CD14-positive monocyte (primary cell): ENCODE data around the gene IRF4. TPM values are rescaled to one million over a fixed set of nuclear protein-coding genes. Genes with fewer than 3 reads are reported as not detected.

Experiments used
- DNase-seq, 3 donors: peaks; one replicate each; pipeline ENCODE4 v3.0.0-alpha.2; 2011 to 2022
- H2AFZ ChIP-seq: 2 replicates; pipeline ENCODE4 v1.6.0; 2012; ENCODE audit warnings: mild to moderate bottlenecking, low read depth, low read length, inconsistent platforms; ENCODE audit not compliant: insufficient read depth, poor library complexity, severe bottlenecking
- H3K27ac ChIP-seq, 2 donors: 1 replicate in 1 of 2; 2 replicates in 1 of 2; pipeline ENCODE4 v1.5.1; 2012 to 2013; ENCODE audit warnings: low read length in 2 of 2, control low read depth in 1 of 2, inconsistent platforms in 1 of 2, low read depth in 1 of 2, mild to moderate bottlenecking in 1 of 2
- H3K27me3 ChIP-seq, 2 donors: one replicate each; pipeline versions ENCODE4 v1.6.0 to v1.6.1; 2011 to 2013; ENCODE audit warnings: low read length in 2 of 2; ENCODE audit not compliant: control insufficient read depth in 2 of 2, insufficient read depth in 2 of 2
- H3K36me3 ChIP-seq, 2 donors: replicated peaks in 1 of 2; 1 replicate in 1 of 2; 2 replicates in 1 of 2; pipeline versions ENCODE4 v1.5.1 to v1.6.1; 2012 to 2013; ENCODE audit warnings: low read length in 2 of 2, control low read depth in 1 of 2, inconsistent platforms in 1 of 2, mild to moderate bottlenecking in 1 of 2; ENCODE audit not compliant: insufficient read depth in 2 of 2, control insufficient read depth in 1 of 2
- H3K4me1 ChIP-seq, 2 donors: 1 replicate in 1 of 2; 2 replicates in 1 of 2; pipeline versions ENCODE4 v1.5.1 to v1.6.1; 2012 to 2013; ENCODE audit warnings: low read length in 2 of 2, control low read depth in 1 of 2, inconsistent platforms in 1 of 2, mild to moderate bottlenecking in 1 of 2, moderate library complexity in 1 of 2; ENCODE audit not compliant: insufficient read depth in 2 of 2, control insufficient read depth in 1 of 2
- H3K4me2 ChIP-seq: replicated peaks from 2 replicates; pipeline ENCODE3; 2012; ENCODE audit warnings: low read length, moderate library complexity, mild to moderate bottlenecking; ENCODE audit not compliant: poor library complexity, severe bottlenecking; ENCODE audit errors: extremely low read depth
- H3K4me3 ChIP-seq, 3 experiments: fragments of 200-600 bp in 1 of 3; sonication (generic) in 1 of 3; replicated peaks in 1 of 3; 1 replicate in 2 of 3; 2 replicates in 1 of 3; pipeline ENCODE4 v1.5.1; 2011 to 2013; ENCODE audit warnings: low read length in 3 of 3, mild to moderate bottlenecking in 3 of 3, control low read depth in 2 of 3, low read depth in 2 of 3, inconsistent platforms in 1 of 3, moderate library complexity in 1 of 3
- H3K79me2 ChIP-seq: 2 replicates; pipeline ENCODE4 v1.6.0; 2012; ENCODE audit warnings: mild to moderate bottlenecking, control low read depth, inconsistent platforms, low read length, moderate library complexity; ENCODE audit not compliant: insufficient read depth
- H3K9ac ChIP-seq: 2 replicates; pipeline ENCODE4 v1.6.0; 2017; ENCODE audit warnings: low read length, mild to moderate bottlenecking; ENCODE audit not compliant: insufficient read depth, poor library complexity, severe bottlenecking
- H3K9me3 ChIP-seq, 2 donors: replicated peaks in 1 of 2; 1 replicate in 1 of 2; 2 replicates in 1 of 2; pipeline versions ENCODE4 v1.5.1 to v1.6.1; 2012 to 2013; ENCODE audit warnings: low read length in 2 of 2, control low read depth in 1 of 2; ENCODE audit not compliant: control insufficient read depth in 1 of 2, insufficient read depth in 1 of 2
- H4K20me1 ChIP-seq: 2 replicates; pipeline ENCODE4 v1.6.0; 2012; ENCODE audit warnings: mild to moderate bottlenecking, low read length, control low read depth, moderate library complexity; ENCODE audit not compliant: insufficient read depth
- H3K27ac Mint-ChIP-seq, 7 donors: one replicate each; pipeline ENCODE4 v1.8.0; 2020; ENCODE audit warnings: mild to moderate bottlenecking in 7 of 7, mixed read lengths in 7 of 7, moderate library complexity in 6 of 7, inconsistent platforms in 2 of 7
- H3K27me3 Mint-ChIP-seq, 3 donors: one replicate each; pipeline ENCODE4 v1.8.0; 2021 to 2022; ENCODE audit warnings: low read depth in 3 of 3, mild to moderate bottlenecking in 3 of 3, mixed read lengths in 3 of 3, moderate library complexity in 3 of 3, inconsistent platforms in 1 of 3
- H3K36me3 Mint-ChIP-seq, 2 donors: one replicate each; pipeline ENCODE4 v1.8.0; 2020; ENCODE audit warnings: mixed read lengths in 2 of 2, inconsistent platforms in 1 of 2, mild to moderate bottlenecking in 1 of 2
- H3K4me1 Mint-ChIP-seq: one replicate; pipeline ENCODE4 v1.8.0; 2020; ENCODE audit warnings: mild to moderate bottlenecking, mixed read lengths
- H3K4me3 Mint-ChIP-seq, 2 donors: one replicate each; pipeline ENCODE4 v1.8.0; 2020; ENCODE audit warnings: mild to moderate bottlenecking in 2 of 2, mixed read lengths in 2 of 2, moderate library complexity in 1 of 2
- H3K9me3 Mint-ChIP-seq, 7 donors: one replicate each; pipeline ENCODE4 v1.8.0; 2020 to 2022; ENCODE audit warnings: mixed read lengths in 7 of 7, mild to moderate bottlenecking in 6 of 7, moderate library complexity in 6 of 7, inconsistent platforms in 2 of 7
- WGBS: methylation state at CpG from one replicate; pipeline ENCODE4 v1.1.5; 2013; ENCODE audit warnings: missing lambda C conversion rate; ENCODE audit not compliant: insufficient coverage; 5-methylcytosine and 5-hydroxymethylcytosine counted together
- intact Hi-C, 2 donors: fragments of 100-400 bp; cut with micrococcal nuclease; formaldehyde crosslinking; loops; one replicate each; pipeline versions ENCODE4 v1.15.0 to v1.15.1; 2023
- polyA plus RNA-seq, 3 donors: library from polyadenylated mRNA; depleted of rRNA in 1 of 3; unstranded in 2 of 3; stranded (reverse) in 1 of 3; fragments of 300-500 nt in 2 of 3; fragments of >200 nt in 1 of 3; fragmentation: Illumina TruSeq in 2 of 3; gene quantifications; 1 replicate in 2 of 3; 2 replicates in 1 of 3; pipeline ENCODE4 v1.2.3, GENCODE V29; 2012 to 2021
- TF ChIP-seq, protein P1 (sequence below): fragments of 200-600 bp; IDR thresholded peaks from one replicate; pipeline ENCODE4 v1.8.0; 2022; ENCODE audit warnings: antibody characterized with exemption, mild to moderate bottlenecking

Gene IRF4
- polyA plus RNA-seq, 3 donors: 3.0 to 13.6 (median 6.4) TPM

DNA sequence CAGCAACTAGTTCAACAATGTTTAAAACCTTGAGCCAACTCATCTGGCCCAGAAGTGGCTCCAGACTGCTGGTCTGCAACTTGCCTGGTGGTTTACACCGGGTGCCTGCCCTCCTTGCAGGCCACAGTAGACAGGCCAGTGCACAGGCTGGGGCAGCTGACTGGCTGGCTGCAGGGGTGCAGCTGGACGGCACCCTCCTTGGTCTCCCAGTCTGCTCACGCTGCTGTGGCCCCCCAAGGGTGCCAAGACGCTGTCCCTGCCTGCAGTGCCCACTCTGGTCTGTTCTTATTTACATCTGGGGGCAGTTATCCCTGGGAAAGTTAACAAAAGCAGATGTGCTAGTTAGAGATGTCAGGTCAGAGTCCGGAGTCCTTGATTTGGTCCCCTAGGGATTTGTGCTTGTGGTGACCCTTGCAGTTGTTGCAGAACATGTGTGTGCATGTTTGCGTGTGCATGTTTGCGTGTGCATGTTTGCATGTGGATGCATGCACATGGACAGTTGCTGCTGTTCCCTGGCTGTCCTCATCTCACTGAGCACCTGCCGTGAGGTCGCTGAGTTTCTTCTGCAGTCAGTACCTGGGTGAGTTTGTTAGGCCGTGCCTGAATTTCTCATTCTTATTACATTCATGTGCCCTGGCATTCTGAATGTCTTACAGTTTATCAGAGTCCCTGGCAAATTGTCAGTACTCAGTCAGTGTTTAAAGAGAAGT is 48.2 kb upstream of the IRF4 start:
- WGBS: 86% methylated on average over 10 of the region's 10 CpGs
- no peak overlapping the region for H3K4me3 ChIP-seq
- H3K9me3 ChIP-seq: no peaks in the 10 kb centered on the region
- H3K4me3 Mint-ChIP-seq: no peak overlapping the region
- H3K4me1 Mint-ChIP-seq: peaks cover 40% of the 10 kb centered on the region
- peaks cover 24 to 48% of the 10 kb centered on the region in 2 donors for H3K36me3 ChIP-seq
- H3K4me2 ChIP-seq: no peak overlapping the region
- intact Hi-C loops: loop anchor here in 1 of 2 donors (5.0 kb wide), 1 partner anchor 46 kb away; no protein-coding TSS in a partner anchor
- no peak overlapping the region for H3K9ac ChIP-seq
- H3K36me3 Mint-ChIP-seq: peaks cover 57 to 86% of the 10 kb centered on the region in 2 donors
- no peak overlapping the region for H3K27ac ChIP-seq
- peaks cover 0 to 9% (median 0%) of the 10 kb centered on the region in 3 donors for H3K27me3 Mint-ChIP-seq
- H3K9me3 Mint-ChIP-seq: peaks cover 0 to 23% (median 2%) of the 10 kb centered on the region in 7 donors
- H4K20me1 ChIP-seq: no peaks in the 10 kb centered on the region
- peaks cover 13% of the 10 kb centered on the region for H3K79me2 ChIP-seq
- H3K27ac Mint-ChIP-seq: no peak overlapping the region
- H3K4me1 ChIP-seq: peaks cover 42 to 49% of the 10 kb centered on the region in 2 donors
- TF ChIP-seq, protein P1, sequence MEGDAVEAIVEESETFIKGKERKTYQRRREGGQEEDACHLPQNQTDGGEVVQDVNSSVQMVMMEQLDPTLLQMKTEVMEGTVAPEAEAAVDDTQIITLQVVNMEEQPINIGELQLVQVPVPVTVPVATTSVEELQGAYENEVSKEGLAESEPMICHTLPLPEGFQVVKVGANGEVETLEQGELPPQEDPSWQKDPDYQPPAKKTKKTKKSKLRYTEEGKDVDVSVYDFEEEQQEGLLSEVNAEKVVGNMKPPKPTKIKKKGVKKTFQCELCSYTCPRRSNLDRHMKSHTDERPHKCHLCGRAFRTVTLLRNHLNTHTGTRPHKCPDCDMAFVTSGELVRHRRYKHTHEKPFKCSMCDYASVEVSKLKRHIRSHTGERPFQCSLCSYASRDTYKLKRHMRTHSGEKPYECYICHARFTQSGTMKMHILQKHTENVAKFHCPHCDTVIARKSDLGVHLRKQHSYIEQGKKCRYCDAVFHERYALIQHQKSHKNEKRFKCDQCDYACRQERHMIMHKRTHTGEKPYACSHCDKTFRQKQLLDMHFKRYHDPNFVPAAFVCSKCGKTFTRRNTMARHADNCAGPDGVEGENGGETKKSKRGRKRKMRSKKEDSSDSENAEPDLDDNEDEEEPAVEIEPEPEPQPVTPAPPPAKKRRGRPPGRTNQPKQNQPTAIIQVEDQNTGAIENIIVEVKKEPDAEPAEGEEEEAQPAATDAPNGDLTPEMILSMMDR: no peak
- DNase-seq: no peak
- no peaks in the 10 kb centered on the region for H3K27me3 ChIP-seq
- H2AFZ ChIP-seq: no peak overlapping the region

DNA sequence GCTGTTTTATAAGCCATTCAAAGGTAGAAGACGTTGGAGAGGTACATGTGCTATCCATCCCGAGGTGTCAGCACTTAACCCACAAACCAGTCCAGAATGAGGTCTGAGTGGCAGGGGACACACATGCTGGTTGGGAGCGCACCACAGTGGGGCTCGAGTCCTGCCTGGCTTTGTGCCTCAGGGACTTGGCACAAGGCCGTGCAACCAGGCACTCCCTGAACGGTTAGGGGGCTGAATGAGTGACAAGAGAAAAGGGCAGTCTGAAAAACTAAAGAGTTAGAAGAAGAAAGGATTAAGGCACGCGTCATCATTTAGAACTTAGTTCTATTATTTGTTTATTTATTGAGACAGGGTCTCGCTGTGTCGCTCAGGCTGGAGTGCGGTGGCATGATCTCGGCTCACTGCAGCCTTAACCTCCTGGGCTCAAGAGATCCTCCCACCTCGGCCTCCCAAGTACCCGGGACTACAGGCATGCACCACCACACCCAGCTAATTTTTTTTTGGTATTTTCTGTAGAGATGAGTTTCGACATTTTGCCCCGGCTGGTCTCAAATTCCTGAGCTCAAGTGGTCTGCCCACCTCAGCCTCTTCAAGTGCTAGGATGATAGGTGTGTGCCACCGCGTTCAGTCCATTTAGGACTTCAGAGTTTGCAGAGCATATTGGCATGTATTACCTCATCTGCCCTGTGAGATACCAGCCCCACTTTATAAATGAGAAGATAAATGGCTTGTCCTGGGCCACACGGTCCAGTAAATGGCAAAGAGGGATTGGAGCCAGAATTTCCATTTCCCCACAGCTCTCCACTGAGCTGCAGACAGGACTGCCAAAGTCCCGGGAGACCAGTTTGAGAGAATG is 47.4 kb upstream of the IRF4 start:
- no peak overlapping the region for H3K4me3 ChIP-seq
- H2AFZ ChIP-seq: no peak overlapping the region
- H3K79me2 ChIP-seq: peaks cover 13% of the 10 kb centered on the region
- H3K4me2 ChIP-seq: no peak overlapping the region
- no peak overlapping the region for H3K27ac ChIP-seq
- WGBS: 90% methylated on average over 16 of the region's 20 CpGs
- H3K27me3 ChIP-seq: no peaks in the 10 kb centered on the region
- peaks cover 32 to 56% of the 10 kb centered on the region in 2 donors for H3K36me3 ChIP-seq
- Mint-ChIP-seq H3K27me3 (peaks cover 0 to 9% (median 0%) of the 10 kb centered on the region in 3 donors), H3K27ac (no peak overlapping the region), H3K4me1 (peaks cover 32% of the 10 kb centered on the region), H3K36me3 (peaks cover 65 to 89% of the 10 kb centered on the region in 2 donors), H3K4me3 (peak overlapping the region in 1 of 2 donors; percentile 3), H3K9me3 (peaks cover 0 to 24% (median 2%) of the 10 kb centered on the region in 7 donors)
- DNase-seq: no peak
- TF ChIP-seq, protein P1: no peak
- no peak overlapping the region for H3K9ac ChIP-seq
- intact Hi-C loops: loop anchor here in 1 of 2 donors (5.0 kb wide), 1 partner anchor 47 kb away; no protein-coding TSS in a partner anchor
- H3K9me3 ChIP-seq: no peaks in the 10 kb centered on the region
- peaks cover 34 to 41% of the 10 kb centered on the region in 2 donors for H3K4me1 ChIP-seq
- no peaks in the 10 kb centered on the region for H4K20me1 ChIP-seq
